ENCODE data around the gene IQGAP1. TPM values are rescaled to one million over a fixed set of nuclear protein-coding genes. Genes with fewer than 3 reads are reported as not detected.

The IQGAP1 gene
- total RNA-seq, 6 experiments from 2014 or later = 172 to 201 (median 185) TPM

- H3K9me3 Mint-ChIP-seq = no peaks in the 10 kb centered on the region
- no peak for TF ChIP-seq CTCF (IDR thresholded peaks at IDR 0.05)
- DNase-seq = no peak
- peaks cover 26% of the 10 kb centered on the region for H3K36me3 Mint-ChIP-seq (ENCODE audit: low read depth)
- H3K4me3 Mint-ChIP-seq = no peak overlapping the region
- no peak overlapping the region for H3K27ac Mint-ChIP-seq
- H3K27me3 Mint-ChIP-seq (ENCODE audit: insufficient read depth) = no peaks in the 10 kb centered on the region
- H3K4me1 Mint-ChIP-seq (ENCODE audit: low read depth) = peaks cover 2% of the 10 kb centered on the region
These were observed 53.0 kb downstream of the IQGAP1 start for GRCh38 chr15:90441027-90441426.

DNA sequence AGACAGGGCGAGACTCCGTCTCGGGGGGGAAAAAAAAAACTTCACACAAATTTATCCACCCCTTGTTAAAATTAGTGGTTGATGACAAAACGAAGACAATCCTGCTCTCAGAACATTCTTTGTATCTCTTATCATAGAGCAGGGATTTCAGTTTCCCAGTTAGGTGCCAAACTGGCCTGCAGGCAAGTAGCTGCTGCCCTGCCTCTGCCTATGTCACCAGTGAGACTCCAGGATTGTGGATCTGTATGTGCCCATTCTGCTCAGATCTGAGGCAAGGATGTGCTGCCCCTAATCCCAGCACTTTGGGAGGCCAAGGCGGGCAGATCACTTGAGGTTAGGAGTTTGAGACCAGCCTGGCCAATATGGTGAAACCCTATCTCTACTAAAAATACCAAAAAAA is 54.4 kb downstream of the IQGAP1 start:
- peaks cover 4% of the 10 kb centered on the region; the same call in 1 of the 2 replicates for H3K4me1 Mint-ChIP-seq (ENCODE audit: low read depth)

GRCh38 chr15:90449206-90449735 is 61.2 kb downstream of the IQGAP1 start:
- no peak for TF ChIP-seq CTCF (IDR thresholded peaks at IDR 0.05)
- Mint-ChIP-seq H3K4me3 (no peak overlapping the region), H3K27me3 (ENCODE audit: insufficient read depth) (no peaks in the 10 kb centered on the region; the same call in 1 of the 2 replicates), H3K9me3 (no peaks in the 10 kb centered on the region), H3K36me3 (ENCODE audit: low read depth) (peaks cover 58% of the 10 kb centered on the region), H3K27ac (peak overlapping the region; percentile 12; the same call in 1 of the 2 replicates), H3K4me1 (ENCODE audit: low read depth) (peaks cover 48% of the 10 kb centered on the region)
- peak; percentile 46 for DNase-seq

More for the DNA sequence above, 54.4 kb downstream of the IQGAP1 start:
- no peak overlapping the region for H3K4me3 Mint-ChIP-seq
- DNase-seq = no peak
- no peaks in the 10 kb centered on the region for H3K9me3 Mint-ChIP-seq
- H3K27ac Mint-ChIP-seq = no peak overlapping the region
- no peaks in the 10 kb centered on the region for H3K27me3 Mint-ChIP-seq (ENCODE audit: insufficient read depth)
- TF ChIP-seq CTCF (IDR thresholded peaks at IDR 0.05) = no peak
- H3K36me3 Mint-ChIP-seq (ENCODE audit: low read depth) = peaks cover 26% of the 10 kb centered on the region

DNA sequence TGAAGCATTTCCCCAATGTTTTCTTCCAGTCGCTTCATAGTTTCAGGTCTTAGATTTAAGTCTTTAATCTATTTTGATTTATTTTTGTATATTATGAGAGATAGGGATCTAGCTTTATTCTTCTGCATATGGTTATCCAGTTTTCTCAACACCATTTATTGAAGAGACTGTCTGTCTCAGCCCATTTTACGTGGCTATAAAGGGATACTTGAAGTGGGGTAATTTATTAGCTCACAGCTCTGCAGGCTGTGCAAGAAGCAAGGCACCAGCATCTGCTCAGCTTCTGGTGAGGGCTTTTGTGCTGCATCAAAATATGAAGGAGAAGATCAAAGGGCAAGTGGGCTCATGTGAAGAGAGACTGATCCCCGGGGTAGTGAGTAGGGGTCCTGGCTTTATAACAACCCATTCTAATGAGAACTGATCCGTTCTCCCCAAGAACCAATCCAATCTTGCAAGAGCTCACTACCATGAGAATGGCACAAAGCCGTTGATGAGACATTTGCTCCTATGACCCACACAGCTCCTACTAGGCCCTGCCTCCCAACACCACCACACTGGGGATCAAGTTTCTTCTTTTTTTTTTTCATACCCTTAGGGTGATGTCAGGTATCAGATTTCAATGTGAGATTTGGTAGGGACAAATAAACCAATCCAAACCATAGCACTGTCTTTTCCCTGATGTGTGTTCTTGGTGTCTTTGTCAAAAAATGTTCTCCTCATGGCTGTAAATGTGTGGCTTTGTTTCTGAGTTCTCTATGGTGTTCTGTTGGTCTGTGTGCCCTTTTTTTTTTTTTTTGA is 63.2 kb downstream of the IQGAP1 start:
- Mint-ChIP-seq H3K4me1 (ENCODE audit: low read depth) (peaks cover 48% of the 10 kb centered on the region), H3K4me3 (peak overlapping the region; percentile 48), H3K36me3 (ENCODE audit: low read depth) (peaks cover 67% of the 10 kb centered on the region), H3K27me3 (ENCODE audit: insufficient read depth) (no peaks in the 10 kb centered on the region; the same call in 1 of the 2 replicates), H3K9me3 (no peaks in the 10 kb centered on the region), H3K27ac (peak overlapping the region; percentile 76)
- DNase-seq = peak; percentile 71
- TF ChIP-seq CTCF (IDR thresholded peaks at IDR 0.05) = no peak

- Mint-ChIP-seq H3K27ac (no peak overlapping the region), H3K27me3 (ENCODE audit: insufficient read depth) (no peaks in the 10 kb centered on the region; the same call in 1 of the 2 replicates), H3K4me1 (ENCODE audit: low read depth) (peaks cover 34% of the 10 kb centered on the region), H3K36me3 (ENCODE audit: low read depth) (peaks cover 67% of the 10 kb centered on the region), H3K9me3 (no peaks in the 10 kb centered on the region), H3K4me3 (no peak overlapping the region)
- no peak for DNase-seq
- no peak for TF ChIP-seq CTCF (IDR thresholded peaks at IDR 0.05)
These were observed 68.2 kb downstream of the IQGAP1 start for GRCh38 chr15:90456236-90456635.
